Keratinocyte (primary cell): ENCODE data around the gene HEATR9.

ENCODE experiments used
- CTCF ChIP-seq, 3 experiments: IDR thresholded peaks in 1 of 3; conservative IDR thresholded peaks in 1 of 3; optimal IDR thresholded peaks in 1 of 3; 2 replicates in 2 of 3; 3 replicates in 1 of 3; pipeline versions ENCODE3 to v1.5.1; 2011; ENCODE audit warnings: low read length in 3 of 3, mild to moderate bottlenecking in 3 of 3, moderate library complexity in 2 of 3, control low read depth in 1 of 3, inconsistent platforms in 1 of 3; ENCODE audit not compliant: insufficient read depth in 2 of 3; ENCODE audit errors: extremely low read depth in 1 of 3
- EZH2 ChIP-seq: IDR thresholded peaks from one replicate; pipeline ENCODE4 v1.6.1; 2012; ENCODE audit warnings: inconsistent platforms, mild to moderate bottlenecking, low read length, moderate library complexity

- TF ChIP-seq CTCF (optimal IDR thresholded peaks at IDR 0.05 in 1 of 3, IDR thresholded peaks at IDR 0.05 in 1 of 3, conservative IDR thresholded peaks at IDR 0.05 in 1 of 3; ENCODE audit: extremely low read depth in 1 of 3, insufficient read depth in 2 of 3, low read length in 3 of 3) (no peak), EZH2 (no peak)
Observed at GRCh38 chr17:35809855-35810461, 58.7 kb downstream of the HEATR9 start.
